Keratinocyte (primary cell): ENCODE data around the gene KSR2. TPM values are rescaled to one million over a fixed set of nuclear protein-coding genes. Genes with fewer than 3 reads are reported as not detected.

ENCODE experiments used
- DNase-seq: peaks from one replicate; pipeline ENCODE4 v3.0.0-alpha.2; 2011; ENCODE audit warnings: low read depth, missing footprints, low spot score
- FAIRE-seq: peaks from 2 replicates; lab custom pipeline; 2011; peaks lifted over from hg19 to GRCh38; lab: Jason Lieb, UNC
- H2AFZ ChIP-seq: 2 replicates; pipeline ENCODE4 v1.6.0; 2012; ENCODE audit warnings: low read length, control low read depth, inconsistent platforms; ENCODE audit not compliant: control insufficient read depth
- H3K27ac ChIP-seq: 2 replicates; pipeline ENCODE4 v1.5.1; 2011; ENCODE audit warnings: low read length; ENCODE audit not compliant: control insufficient read depth, insufficient read depth
- H3K27me3 ChIP-seq: 3 replicates; pipeline ENCODE4 v1.6.0; 2011; ENCODE audit warnings: low read length; ENCODE audit not compliant: control insufficient read depth, insufficient read depth; ENCODE audit errors: extremely low read depth
- H3K36me3 ChIP-seq, 2 experiments: 2 replicates in 1 of 2; 3 replicates in 1 of 2; pipeline ENCODE4 v1.5.1; 2011; ENCODE audit warnings: low read length in 2 of 2, mild to moderate bottlenecking in 1 of 2; ENCODE audit not compliant: control insufficient read depth in 2 of 2, insufficient read depth in 2 of 2; ENCODE audit errors: extremely low read depth in 1 of 2
- H3K4me1 ChIP-seq: 3 replicates; pipeline ENCODE4 v1.5.1; 2011; ENCODE audit warnings: low read length; ENCODE audit not compliant: control insufficient read depth, insufficient read depth; ENCODE audit errors: extremely low read depth
- H3K4me2 ChIP-seq: 3 replicates; pipeline ENCODE4 v1.6.0; 2011; ENCODE audit warnings: low read depth, low read length; ENCODE audit not compliant: control insufficient read depth, insufficient read depth; ENCODE audit errors: extremely low read depth
- H3K4me3 ChIP-seq, 3 experiments: fragments of 200-600 bp in 1 of 3; sonication (generic) in 1 of 3; 2 replicates in 2 of 3; 3 replicates in 1 of 3; pipeline ENCODE4 v1.5.1; 2011 to 2016; ENCODE audit warnings: low read length in 3 of 3, mild to moderate bottlenecking in 3 of 3, control low read depth in 2 of 3, inconsistent platforms in 1 of 3, low read depth in 1 of 3, mixed read lengths in 1 of 3, mixed run types in 1 of 3, moderate library complexity in 1 of 3; ENCODE audit not compliant: control insufficient read depth in 2 of 3, insufficient read depth in 2 of 3; ENCODE audit errors: extremely low read depth in 1 of 3
- H3K79me2 ChIP-seq: 2 replicates; pipeline ENCODE4 v1.6.0; 2012; ENCODE audit warnings: low read length; ENCODE audit not compliant: control insufficient read depth, insufficient read depth
- H3K9ac ChIP-seq: 3 replicates; pipeline ENCODE4 v1.6.0; 2011; ENCODE audit warnings: low read length; ENCODE audit not compliant: control insufficient read depth, insufficient read depth; ENCODE audit errors: extremely low read depth
- H3K9me1 ChIP-seq: 3 replicates; pipeline ENCODE4 v1.6.0; 2011; ENCODE audit warnings: low read length; ENCODE audit not compliant: control insufficient read depth, insufficient read depth; ENCODE audit errors: extremely low read depth
- H3K9me3 ChIP-seq: 2 replicates; pipeline ENCODE4 v1.5.1; 2012; ENCODE audit warnings: low read depth, low read length; ENCODE audit not compliant: control insufficient read depth
- H4K20me1 ChIP-seq: 3 replicates; pipeline ENCODE4 v1.6.0; 2011; ENCODE audit warnings: low read length; ENCODE audit not compliant: control insufficient read depth, insufficient read depth; ENCODE audit errors: extremely low read depth
- EZH2 ChIP-seq: IDR thresholded peaks from one replicate; pipeline ENCODE4 v1.6.1; 2012; ENCODE audit warnings: inconsistent platforms, mild to moderate bottlenecking, low read length, moderate library complexity
- dilution Hi-C: fragments of 300-500 bp; cut with MboI; formaldehyde crosslinking; loops from one replicate; pipeline ENCODE4 v1.7.0; 2020; ENCODE audit warnings: low sequenced_read_pairs; ENCODE audit not compliant: extremely low pct_ligation_motif_present
- polyA plus RNA-seq, 5 experiments: library from polyadenylated mRNA; depleted of rRNA in 3 of 5; stranded (reverse) in 3 of 5; stranded (forward) in 1 of 5; unstranded in 1 of 5; fragments of >200 nt; gene quantifications; 1 replicate in 1 of 5; 2 replicates in 3 of 5; 3 replicates in 1 of 5; pipeline versions ENCODE4 v1.2.1 to v1.2.3, GENCODE V29; 2011 to 2012; ENCODE audit warnings: missing spikeins in 2 of 5, low read depth in 1 of 5, low replicate concordance in 1 of 5
- TF ChIP-seq, protein P1 (sequence below), 3 experiments: IDR thresholded peaks in 1 of 3; conservative IDR thresholded peaks in 1 of 3; optimal IDR thresholded peaks in 1 of 3; 2 replicates in 2 of 3; 3 replicates in 1 of 3; pipeline versions ENCODE3 to v1.5.1; 2011; ENCODE audit warnings: low read length in 3 of 3, mild to moderate bottlenecking in 3 of 3, moderate library complexity in 2 of 3, control low read depth in 1 of 3, inconsistent platforms in 1 of 3; ENCODE audit not compliant: insufficient read depth in 2 of 3; ENCODE audit errors: extremely low read depth in 1 of 3

Gene KSR2
- polyA plus RNA-seq, 1 donor (not counting 4 experiments of a cell fraction or from before 2014, with no cell fraction given) = 0.01 TPM

GRCh38 chr12:117538032-117538690 is 430.6 kb downstream of the KSR2 start:
- Histone ChIP-seq H3K9me3 (no peaks in the 10 kb centered on the region), H3K79me2 (no peaks in the 10 kb centered on the region), H4K20me1 (no peaks in the 10 kb centered on the region), H3K4me3 (no peak overlapping the region), H3K27me3 (no peaks in the 10 kb centered on the region), H2AFZ (no peak overlapping the region), H3K9me1 (no peaks in the 10 kb centered on the region), H3K4me2 (no peak overlapping the region), H3K36me3 (no peaks in the 10 kb centered on the region), H3K27ac (no peak overlapping the region), H3K9ac (no peak overlapping the region), H3K4me1 (no peaks in the 10 kb centered on the region)
- FAIRE-seq = no peak
- DNase-seq = no peak
- dilution Hi-C loops = no loop called here
- no peak for TF ChIP-seq EZH2

GRCh38 chr12:117533687-117534086 is 435.1 kb downstream of the KSR2 start:
- dilution Hi-C loops = no loop called here
- no peak overlapping the region for H3K9ac ChIP-seq
- H3K79me2 ChIP-seq = no peaks in the 10 kb centered on the region
- H3K9me1 ChIP-seq = no peaks in the 10 kb centered on the region
- DNase-seq (no peak), FAIRE-seq (no peak)
- H3K36me3 ChIP-seq = no peaks in the 10 kb centered on the region
- H4K20me1 ChIP-seq = no peaks in the 10 kb centered on the region
- H3K4me3 ChIP-seq = no peak overlapping the region
- no peak overlapping the region for H3K4me2 ChIP-seq
- no peak overlapping the region for H2AFZ ChIP-seq
- H3K9me3 ChIP-seq = no peaks in the 10 kb centered on the region
- TF ChIP-seq, protein P1, sequence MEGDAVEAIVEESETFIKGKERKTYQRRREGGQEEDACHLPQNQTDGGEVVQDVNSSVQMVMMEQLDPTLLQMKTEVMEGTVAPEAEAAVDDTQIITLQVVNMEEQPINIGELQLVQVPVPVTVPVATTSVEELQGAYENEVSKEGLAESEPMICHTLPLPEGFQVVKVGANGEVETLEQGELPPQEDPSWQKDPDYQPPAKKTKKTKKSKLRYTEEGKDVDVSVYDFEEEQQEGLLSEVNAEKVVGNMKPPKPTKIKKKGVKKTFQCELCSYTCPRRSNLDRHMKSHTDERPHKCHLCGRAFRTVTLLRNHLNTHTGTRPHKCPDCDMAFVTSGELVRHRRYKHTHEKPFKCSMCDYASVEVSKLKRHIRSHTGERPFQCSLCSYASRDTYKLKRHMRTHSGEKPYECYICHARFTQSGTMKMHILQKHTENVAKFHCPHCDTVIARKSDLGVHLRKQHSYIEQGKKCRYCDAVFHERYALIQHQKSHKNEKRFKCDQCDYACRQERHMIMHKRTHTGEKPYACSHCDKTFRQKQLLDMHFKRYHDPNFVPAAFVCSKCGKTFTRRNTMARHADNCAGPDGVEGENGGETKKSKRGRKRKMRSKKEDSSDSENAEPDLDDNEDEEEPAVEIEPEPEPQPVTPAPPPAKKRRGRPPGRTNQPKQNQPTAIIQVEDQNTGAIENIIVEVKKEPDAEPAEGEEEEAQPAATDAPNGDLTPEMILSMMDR (optimal IDR thresholded peaks at IDR 0.05 in 1 of 3, IDR thresholded peaks at IDR 0.05 in 1 of 3, conservative IDR thresholded peaks at IDR 0.05 in 1 of 3; ENCODE audit: extremely low read depth in 1 of 3, insufficient read depth in 2 of 3, low read length in 3 of 3) = no peak
- no peak for TF ChIP-seq EZH2
- H3K4me1 ChIP-seq = no peaks in the 10 kb centered on the region
- H3K27ac ChIP-seq = no peak overlapping the region
- H3K27me3 ChIP-seq = no peaks in the 10 kb centered on the region

GRCh38 chr12:117530796-117531195 is 438.0 kb downstream of the KSR2 start:
- DNase-seq (no peak), FAIRE-seq (no peak)
- Histone ChIP-seq H3K27me3 (no peaks in the 10 kb centered on the region), H3K4me2 (no peak overlapping the region), H3K27ac (no peak overlapping the region), H3K4me3 (no peak overlapping the region), H3K9ac (no peak overlapping the region), H2AFZ (no peak overlapping the region), H3K79me2 (no peaks in the 10 kb centered on the region), H3K9me1 (no peaks in the 10 kb centered on the region), H3K4me1 (no peaks in the 10 kb centered on the region), H3K9me3 (no peaks in the 10 kb centered on the region), H3K36me3 (no peaks in the 10 kb centered on the region), H4K20me1 (no peaks in the 10 kb centered on the region)
- no peak for TF ChIP-seq EZH2
- TF ChIP-seq, protein P1 (optimal IDR thresholded peaks at IDR 0.05 in 1 of 3, IDR thresholded peaks at IDR 0.05 in 1 of 3, conservative IDR thresholded peaks at IDR 0.05 in 1 of 3; ENCODE audit: extremely low read depth in 1 of 3, insufficient read depth in 2 of 3, low read length in 3 of 3) = no peak
- dilution Hi-C loops = no loop called here
